ENCODE data around the gene TSPAN33. TPM values are rescaled to one million over a fixed set of nuclear protein-coding genes. Genes with fewer than 3 reads are reported as not detected.
"Not testable (repeated sequence)": the region's sequence is repeated elsewhere in the genome, so short reads cannot be mapped to it uniquely, and the experiment has no call there.

The TSPAN33 gene
- total and polyA plus RNA-seq, 4 experiments from 2014 or later: 0.83 to 6.3 (median 0.97) TPM

DNA sequence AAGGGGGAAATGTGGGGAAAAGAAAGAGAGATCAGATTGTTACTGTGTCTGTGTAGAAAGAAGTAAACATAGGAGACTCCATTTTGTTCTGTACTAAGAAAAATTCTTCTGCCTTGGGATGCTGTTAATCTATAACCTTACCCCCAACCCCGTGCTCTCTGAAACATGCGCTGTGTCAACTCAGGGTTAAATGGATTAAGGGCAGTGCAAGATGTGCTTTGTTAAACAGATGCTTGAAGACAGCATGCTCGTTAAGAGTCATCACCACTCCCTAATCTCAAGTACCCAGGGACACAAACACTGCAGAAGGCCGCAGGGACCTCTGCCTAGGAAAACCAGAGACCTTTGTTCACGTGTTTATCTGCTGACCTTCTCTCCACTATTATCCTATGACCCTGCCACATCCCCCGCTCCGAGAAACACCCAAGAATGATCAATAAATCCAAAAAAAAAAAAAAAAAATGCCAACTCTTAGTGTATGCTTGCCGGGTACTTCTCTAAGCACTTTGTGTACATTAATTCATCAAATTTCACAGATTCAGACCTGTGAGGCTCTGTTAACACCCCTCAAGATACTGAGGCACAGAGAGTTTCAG lies 72.4 kb downstream of the TSPAN33 start:
- POLR2A ChIA-PET (ENCODE audit: partially characterized antibody); H3K27ac Mint-ChIP-seq: not testable (repeated sequence)

DNA sequence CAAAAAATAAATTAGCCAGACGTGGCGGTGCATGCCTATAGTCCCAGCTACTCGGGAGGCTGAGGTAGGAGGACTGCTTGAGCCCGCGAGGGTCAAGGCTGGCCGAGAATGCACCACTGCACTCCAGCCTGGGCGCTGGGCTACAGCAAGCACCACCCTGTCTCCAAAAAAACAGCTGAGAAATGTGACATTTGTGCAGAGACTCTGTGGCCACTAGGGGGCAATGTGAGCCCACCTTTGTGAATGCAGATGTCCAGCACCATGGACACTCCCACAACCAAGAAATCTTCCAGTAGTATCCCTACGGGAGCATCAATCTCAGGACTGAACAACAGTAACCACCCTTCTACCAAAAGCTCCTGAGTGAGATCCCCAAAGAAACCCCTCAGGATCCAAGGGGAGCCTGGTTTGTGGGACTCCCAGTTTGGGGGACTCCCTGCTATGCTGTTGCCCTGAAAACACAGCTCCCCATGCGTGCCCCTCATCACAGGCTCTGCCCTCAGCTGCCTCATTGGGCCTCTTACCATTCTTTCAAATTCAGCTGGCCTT lies 74.1 kb downstream of the TSPAN33 start:
- H3K4me1 Mint-ChIP-seq: peaks cover 8 to 11% (median 10%) of the 10 kb centered on the region in 4 donors
- intact Hi-C loops (cut with micrococcal nuclease): loop anchor here (1.0 to 5.0 kb wide), 5 partner anchors 53 to 794 kb away; no protein-coding TSS in a partner anchor
- Histone ChIP-seq H3K9me3 (ENCODE audit: control insufficient read depth in 1 of 2, low read length in 2 of 2) (no peaks in the 10 kb centered on the region), H3K4me3 (ENCODE audit: low read length in 2 of 2) (no peak overlapping the region), H3K27ac (ENCODE audit: low read depth, low read length) (no peak overlapping the region), H3K36me3 (ENCODE audit: insufficient read depth, low read length) (no peaks in the 10 kb centered on the region), H3K4me1 (ENCODE audit: insufficient read depth, low read length) (peaks cover 14% of the 10 kb centered on the region), H3K27me3 (ENCODE audit: insufficient read depth, low read length) (no peaks in the 10 kb centered on the region)
- H3K27ac Mint-ChIP-seq: peak overlapping the region in 2 of 7 donors; percentile 48 to 60
- H3K36me3 Mint-ChIP-seq: no peaks in the 10 kb centered on the region
- CTCF ChIA-PET (ENCODE audit: partially characterized antibody): interaction anchor here (0.8 to 11.7 kb wide), 33 partner anchors 8 to 412 kb away, joined by 3 to 358 read pairs (median 5); no protein-coding TSS in a partner anchor
- DNase-seq: peak; percentile 72 to 80 (median 75)
- peaks cover 0 to 2% (median 0%) of the 10 kb centered on the region in 8 donors for H3K9me3 Mint-ChIP-seq
- no peak overlapping the region for H3K4me3 Mint-ChIP-seq
- POLR2A ChIA-PET (ENCODE audit: partially characterized antibody): interaction anchor here (1.4 to 1.9 kb wide), 3 partner anchors 10 to 79 kb away, joined by 3 to 10 read pairs (median 3); no protein-coding TSS in a partner anchor
- peaks cover 2 to 6% of the 10 kb centered on the region in 2 donors for H3K27me3 Mint-ChIP-seq

More for the DNA sequence above, 72.4 kb downstream of the TSPAN33 start:
- H3K9me3 ChIP-seq (ENCODE audit: control insufficient read depth in 1 of 2, low read length in 2 of 2); H3K9me3 Mint-ChIP-seq; H3K27me3 ChIP-seq (ENCODE audit: insufficient read depth, low read length); H3K4me3 Mint-ChIP-seq; H3K4me3 ChIP-seq (ENCODE audit: low read length in 2 of 2); H3K27ac ChIP-seq (ENCODE audit: low read depth, low read length); H3K36me3 Mint-ChIP-seq; H3K4me1 ChIP-seq (ENCODE audit: insufficient read depth, low read length); H3K27me3 Mint-ChIP-seq; H3K36me3 ChIP-seq (ENCODE audit: insufficient read depth, low read length); DNase-seq; H3K4me1 Mint-ChIP-seq: not testable (repeated sequence)
- CTCF ChIA-PET (ENCODE audit: partially characterized antibody): interaction anchor here (1.3 to 11.7 kb wide), 12 partner anchors 9 to 254 kb away, joined by 3 to 358 read pairs (median 22); no protein-coding TSS in a partner anchor
- intact Hi-C loops (cut with micrococcal nuclease): loop anchor here (5.0 kb wide), 1 partner anchor 795 kb away; no protein-coding TSS in a partner anchor

DNA sequence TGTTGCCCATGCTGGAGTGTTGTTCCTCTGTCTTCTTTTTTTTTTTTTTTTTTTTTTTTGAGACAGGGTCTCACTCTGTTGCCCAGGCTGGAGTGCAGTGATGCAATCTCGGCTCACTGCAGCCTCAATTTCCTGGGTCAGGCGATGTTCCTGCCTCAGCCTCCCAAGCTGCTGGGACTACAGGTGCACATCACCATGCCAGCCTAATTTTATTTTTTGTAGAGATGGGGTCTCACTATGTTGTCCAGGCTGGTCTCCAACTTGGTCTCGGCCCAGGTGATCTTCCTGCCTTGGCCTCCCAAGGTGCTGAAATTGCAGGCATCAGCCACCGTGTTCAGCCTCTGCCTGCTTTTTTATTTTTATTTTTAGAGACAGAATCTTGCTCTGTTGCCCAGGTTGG lies 74.7 kb downstream of the TSPAN33 start:
- not testable (repeated sequence) for H3K36me3 Mint-ChIP-seq; H3K36me3 ChIP-seq (ENCODE audit: insufficient read depth, low read length); H3K27me3 ChIP-seq (ENCODE audit: insufficient read depth, low read length); DNase-seq; H3K9me3 ChIP-seq (ENCODE audit: control insufficient read depth in 1 of 2, low read length in 2 of 2); H3K27ac Mint-ChIP-seq; H3K27me3 Mint-ChIP-seq; H3K4me3 ChIP-seq (ENCODE audit: low read length in 2 of 2); H3K4me3 Mint-ChIP-seq; H3K27ac ChIP-seq (ENCODE audit: low read depth, low read length); H3K9me3 Mint-ChIP-seq
- POLR2A ChIA-PET (ENCODE audit: partially characterized antibody): interaction anchor here (1.4 to 1.9 kb wide), 3 partner anchors 9 to 78 kb away, joined by 3 to 10 read pairs (median 3); no protein-coding TSS in a partner anchor
- intact Hi-C loops (cut with micrococcal nuclease): loop anchor here (5.0 kb wide), 1 partner anchor 793 kb away; no protein-coding TSS in a partner anchor
- peaks cover 9 to 15% (median 13%) of the 10 kb centered on the region in 4 donors for H3K4me1 Mint-ChIP-seq
- CTCF ChIA-PET (ENCODE audit: partially characterized antibody): interaction anchor here (0.9 to 11.7 kb wide), 27 partner anchors 8 to 413 kb away, joined by 3 to 358 read pairs (median 8); no protein-coding TSS in a partner anchor
- peaks cover 17% of the 10 kb centered on the region for H3K4me1 ChIP-seq (ENCODE audit: insufficient read depth, low read length)

Other genes starting within 250 kb of the TSPAN33 start
- gene KCP, start 234.0 kb upstream of the TSPAN33 start, total RNA-seq: under 1 TPM; 0.39 to 0.55 TPM
- gene KCP, start 234.0 kb upstream of the TSPAN33 start, polyA plus RNA-seq: not detected
- gene IRF5, start 206.8 kb upstream of the TSPAN33 start, total RNA-seq: 1 to 10 TPM; 7.2 to 9.1 TPM
- 10 to 100 TPM; 14.4 to 27.8 TPM for gene IRF5, start 206.8 kb upstream of the TSPAN33 start, polyA plus RNA-seq
- gene TNPO3, start 89.6 kb upstream of the TSPAN33 start, total RNA-seq: 10 to 100 TPM; 41.7 to 44.5 TPM
- 10 to 100 TPM; 34.4 to 41.1 TPM for gene TNPO3, start 89.6 kb upstream of the TSPAN33 start, polyA plus RNA-seq
- not detected for gene SMO, start 43.9 kb downstream of the TSPAN33 start, total RNA-seq
- gene SMO, start 43.9 kb downstream of the TSPAN33 start, polyA plus RNA-seq: not detected
- 10 to 100 TPM; 15.4 to 16.5 TPM for gene AHCYL2, start 80.3 kb downstream of the TSPAN33 start, total RNA-seq
- 1 to 10 TPM; 8.6 to 8.8 TPM for gene AHCYL2, start 80.3 kb downstream of the TSPAN33 start, polyA plus RNA-seq